ENCODE results near the gene CHRNA4. TPM values are rescaled to one million over a fixed set of nuclear protein-coding genes. Genes with fewer than 3 reads are reported as not detected.
"Not testable (repeated sequence)": the region's sequence is repeated elsewhere in the genome, so short reads cannot be mapped to it uniquely, and the experiment has no call there.

Gene CHRNA4
- total RNA-seq, 1 experiment from 2014 or later, result not detected

DNA sequence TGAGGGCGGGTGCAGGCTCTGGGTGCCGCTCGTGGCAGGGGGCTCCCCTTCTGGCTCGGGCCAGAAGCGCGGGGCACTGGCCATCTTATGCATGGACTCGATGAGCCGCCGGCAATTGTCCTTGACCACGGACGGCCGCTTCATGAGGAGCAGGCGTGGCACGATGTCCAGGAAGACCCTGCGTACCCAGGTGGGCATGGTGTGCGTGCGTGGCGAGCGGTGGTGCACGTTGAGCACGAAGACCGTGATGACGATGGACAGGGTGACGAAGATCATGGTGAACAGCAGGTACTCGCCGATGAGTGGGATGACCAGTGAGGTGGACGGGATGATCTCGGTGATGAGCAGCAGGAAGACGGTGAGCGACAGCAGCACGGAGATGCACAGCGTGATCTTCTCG is 11.0 kb downstream of the CHRNA4 start:
- DNase-seq (ENCODE audit: low spot score), result no peak

GRCh38 chr20:63349516-63349895 is 11.6 kb downstream of the CHRNA4 start:
- no peak for DNase-seq (ENCODE audit: low spot score)

- DNase-seq (ENCODE audit: low spot score), result no peak
These were observed 12.2 kb downstream of the CHRNA4 start for GRCh38 chr20:63348828-63349515.

- DNase-seq (ENCODE audit: low spot score), result no peak
These were observed 13.0 kb downstream of the CHRNA4 start for GRCh38 chr20:63347950-63348827.

DNA sequence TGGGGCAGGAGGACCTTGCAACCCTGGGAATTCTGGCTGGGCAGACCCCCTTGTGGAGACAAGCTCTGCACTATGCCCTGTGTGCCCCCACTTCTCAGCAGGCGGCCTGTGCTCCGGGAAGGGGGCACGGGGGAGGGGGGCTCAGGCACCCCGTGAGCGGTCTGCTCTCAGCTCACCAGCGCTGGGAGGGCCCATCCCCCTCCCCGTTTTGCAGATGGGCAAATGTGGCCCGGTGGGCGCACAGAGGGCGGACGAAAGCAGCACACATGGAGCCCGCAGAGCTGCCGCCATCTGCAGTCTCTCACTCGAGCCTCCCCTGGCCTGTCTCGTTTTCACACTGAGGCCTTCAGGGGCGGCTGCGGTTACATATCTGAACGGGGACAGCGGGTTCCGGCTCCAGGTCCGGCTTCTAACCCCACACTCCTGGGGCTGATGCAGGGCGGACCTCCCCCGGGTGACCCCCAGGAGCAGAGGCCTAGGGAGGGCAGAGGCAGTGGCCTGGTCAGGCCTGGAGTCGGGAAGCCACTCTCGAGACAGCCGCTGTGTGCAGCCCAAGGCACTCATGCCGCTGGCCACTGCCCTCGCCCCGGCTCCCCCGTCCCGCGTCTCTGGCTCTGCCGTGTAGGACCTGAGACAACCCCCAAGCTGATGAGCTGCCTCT is 13.9 kb downstream of the CHRNA4 start:
- no peak for DNase-seq (ENCODE audit: low spot score)

DNA sequence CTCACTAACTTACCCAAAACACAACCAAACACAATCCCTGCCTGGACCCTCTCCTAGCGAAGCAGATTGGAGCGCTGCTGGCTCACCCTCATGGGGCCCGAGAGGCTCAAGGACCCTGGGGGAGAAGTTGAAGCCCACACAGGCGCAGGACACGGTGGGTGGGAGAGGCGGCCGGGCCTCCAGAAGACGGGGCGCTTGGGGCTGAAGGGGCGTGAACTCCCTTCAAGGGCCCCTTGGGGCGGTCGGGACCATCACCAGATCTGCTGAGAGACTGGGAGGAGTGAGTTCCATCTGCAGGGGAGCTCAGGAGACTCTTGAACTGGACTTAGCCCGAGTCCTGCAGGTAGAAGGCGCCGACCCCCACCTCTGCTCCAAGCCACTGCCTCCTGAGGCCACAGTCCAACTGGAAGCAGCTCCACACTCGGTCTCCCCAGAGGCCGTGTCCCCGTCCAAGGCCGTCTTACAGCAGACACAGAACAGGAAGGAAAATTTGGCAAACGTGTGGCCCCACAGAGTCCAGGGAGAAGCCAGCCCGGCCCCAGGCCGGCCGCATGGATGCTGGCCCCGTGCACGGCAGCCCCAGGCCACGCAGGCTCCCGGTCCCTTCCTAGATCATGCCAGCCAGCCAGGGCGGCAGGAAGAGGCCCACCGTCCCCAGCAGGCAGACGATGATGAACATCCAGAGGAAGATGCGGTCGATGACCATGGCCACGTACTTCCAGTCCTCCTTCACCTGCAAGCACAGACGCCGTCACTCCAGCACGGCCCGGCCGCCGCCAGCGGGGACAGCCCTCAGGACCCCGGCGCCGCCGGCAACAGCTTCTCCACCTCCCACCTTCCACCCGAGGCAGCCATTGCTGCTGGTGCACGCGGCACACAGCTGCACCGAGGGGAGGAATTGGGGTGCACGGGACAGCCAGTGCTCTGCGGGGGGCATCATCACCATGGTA is 14.7 kb downstream of the CHRNA4 start:
- no peak for DNase-seq (ENCODE audit: low spot score)

- DNase-seq (ENCODE audit: low spot score), result no peak
These were observed 15.6 kb downstream of the CHRNA4 start for GRCh38 chr20:63345328-63346100.

DNA sequence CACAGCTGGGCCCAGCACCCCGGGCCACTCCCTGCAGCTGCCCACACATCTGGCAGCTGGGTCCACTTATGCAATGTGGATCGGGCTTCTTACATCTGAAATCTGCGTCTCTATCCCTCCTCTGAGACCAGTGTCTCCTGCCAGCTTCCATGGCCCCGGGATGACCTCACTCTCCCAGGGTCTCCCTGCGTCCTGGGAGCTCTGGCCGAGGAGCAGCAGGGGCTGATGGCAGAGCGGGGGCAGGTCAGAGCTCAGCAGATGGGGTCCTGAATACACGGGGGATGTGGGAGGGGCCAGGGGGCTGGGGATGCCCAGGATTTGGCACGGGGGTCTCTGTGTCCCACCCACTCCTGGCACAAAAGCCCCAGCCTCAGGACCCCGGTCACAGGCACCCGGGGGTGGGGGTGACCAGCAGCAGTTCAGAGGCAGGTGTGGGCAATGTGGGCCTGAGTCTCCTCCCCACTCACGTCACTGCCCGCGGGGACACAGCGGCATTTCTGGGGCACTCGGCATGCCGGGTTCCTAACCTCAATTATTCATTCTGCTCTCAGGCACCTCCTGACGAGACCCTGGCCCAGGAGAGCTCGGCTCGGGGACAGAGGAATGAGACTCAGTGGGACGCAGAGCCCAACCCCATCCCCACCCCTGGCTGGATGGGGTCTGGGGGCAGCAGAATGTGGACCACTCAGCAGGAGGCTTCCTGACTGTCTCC is 16.4 kb downstream of the CHRNA4 start:
- no peak for DNase-seq (ENCODE audit: low spot score)

DNA sequence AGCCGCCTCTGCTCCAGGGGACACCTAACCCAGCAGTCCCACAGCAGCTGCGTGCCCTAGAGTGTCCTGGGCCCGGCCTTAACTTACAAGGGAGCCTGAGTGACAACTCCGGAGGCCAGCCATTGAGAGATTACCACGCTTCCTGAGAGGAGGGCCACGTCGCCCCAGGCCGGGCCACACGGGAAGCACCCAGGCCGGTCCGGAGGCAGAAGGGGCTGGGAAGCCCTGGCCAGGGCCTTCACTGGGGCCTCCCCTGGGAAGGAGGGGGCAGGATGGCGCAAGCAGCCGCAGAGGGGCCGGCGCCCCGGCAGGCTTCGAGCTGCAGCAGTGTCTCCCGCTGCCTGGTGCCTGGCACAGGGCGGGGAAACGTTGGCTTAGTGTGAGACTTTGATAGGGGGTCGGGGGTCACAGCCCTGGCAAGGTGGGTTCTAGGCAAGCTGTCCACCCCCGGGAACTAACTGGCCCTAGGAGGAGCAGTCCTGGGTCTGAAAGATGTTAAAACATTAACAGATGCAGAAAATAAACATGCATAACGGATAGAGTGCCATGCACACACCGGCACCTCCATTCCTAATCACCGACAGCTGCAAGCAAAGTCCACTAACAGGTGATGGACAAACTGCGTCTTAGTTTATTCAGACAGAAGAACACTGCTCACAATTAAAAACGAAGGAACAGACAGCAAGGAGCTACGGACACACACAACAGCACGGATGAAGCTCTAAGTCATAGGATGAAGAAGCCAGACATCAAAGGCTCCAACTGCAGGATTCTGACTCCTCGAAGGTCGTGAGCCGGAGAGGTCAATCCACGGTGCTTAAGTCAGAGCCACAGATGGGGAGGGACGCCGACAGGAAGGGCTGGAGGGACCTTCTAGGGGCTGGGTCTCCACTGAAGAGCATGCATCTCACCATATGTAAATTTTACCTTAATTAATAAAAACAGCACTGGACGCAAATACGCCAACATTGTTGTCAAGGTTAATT is 17.4 kb downstream of the CHRNA4 start:
- DNase-seq (ENCODE audit: low spot score), result no peak

DNA sequence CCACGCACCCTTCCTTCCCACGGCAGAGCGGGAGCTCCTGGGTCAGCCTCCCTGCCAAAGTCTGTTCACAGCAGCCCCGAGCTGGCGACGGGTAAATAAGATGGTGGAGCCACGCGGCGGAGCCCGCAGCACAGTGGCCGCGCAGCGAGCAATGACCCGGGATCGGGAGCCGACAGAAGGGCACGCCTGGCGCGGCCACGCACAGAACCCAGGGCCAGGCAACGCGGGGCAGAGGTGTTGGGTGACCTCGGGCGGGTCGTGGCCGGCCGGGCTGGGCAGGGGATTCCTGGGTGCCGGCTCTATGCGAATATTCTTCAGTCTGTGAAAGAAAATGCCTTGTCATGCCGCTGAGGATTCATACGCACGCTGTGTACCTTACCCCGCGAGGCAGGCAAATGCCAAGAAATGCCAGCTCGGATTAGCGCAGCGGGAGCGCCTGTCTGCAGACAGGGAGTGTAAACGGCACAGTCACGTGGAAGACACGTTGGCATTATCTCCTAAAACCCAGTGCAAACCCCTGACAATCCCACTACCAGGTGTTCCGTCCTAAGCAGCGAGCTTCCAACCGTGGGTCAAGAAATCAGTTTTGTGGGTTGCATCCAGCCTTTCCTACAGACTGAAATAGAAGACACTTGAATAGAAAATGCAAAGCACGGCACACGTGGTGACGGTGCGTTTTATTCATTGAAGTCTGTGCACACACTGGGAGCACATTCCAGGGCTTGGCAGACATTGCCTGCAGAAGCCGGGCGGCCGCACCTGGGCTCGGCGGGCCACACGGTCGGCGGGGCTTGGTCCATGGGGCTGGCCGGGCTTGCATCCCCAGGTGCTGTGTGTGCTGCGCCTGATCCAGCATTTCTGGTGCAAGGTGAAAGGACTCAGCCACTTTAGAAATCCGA is 18.3 kb downstream of the CHRNA4 start:
- no peak for DNase-seq (ENCODE audit: low spot score)

- DNase-seq (ENCODE audit: low spot score), result not testable (repeated sequence)
These were observed 20.9 kb downstream of the CHRNA4 start for GRCh38 chr20:63340158-63340688.

DNA sequence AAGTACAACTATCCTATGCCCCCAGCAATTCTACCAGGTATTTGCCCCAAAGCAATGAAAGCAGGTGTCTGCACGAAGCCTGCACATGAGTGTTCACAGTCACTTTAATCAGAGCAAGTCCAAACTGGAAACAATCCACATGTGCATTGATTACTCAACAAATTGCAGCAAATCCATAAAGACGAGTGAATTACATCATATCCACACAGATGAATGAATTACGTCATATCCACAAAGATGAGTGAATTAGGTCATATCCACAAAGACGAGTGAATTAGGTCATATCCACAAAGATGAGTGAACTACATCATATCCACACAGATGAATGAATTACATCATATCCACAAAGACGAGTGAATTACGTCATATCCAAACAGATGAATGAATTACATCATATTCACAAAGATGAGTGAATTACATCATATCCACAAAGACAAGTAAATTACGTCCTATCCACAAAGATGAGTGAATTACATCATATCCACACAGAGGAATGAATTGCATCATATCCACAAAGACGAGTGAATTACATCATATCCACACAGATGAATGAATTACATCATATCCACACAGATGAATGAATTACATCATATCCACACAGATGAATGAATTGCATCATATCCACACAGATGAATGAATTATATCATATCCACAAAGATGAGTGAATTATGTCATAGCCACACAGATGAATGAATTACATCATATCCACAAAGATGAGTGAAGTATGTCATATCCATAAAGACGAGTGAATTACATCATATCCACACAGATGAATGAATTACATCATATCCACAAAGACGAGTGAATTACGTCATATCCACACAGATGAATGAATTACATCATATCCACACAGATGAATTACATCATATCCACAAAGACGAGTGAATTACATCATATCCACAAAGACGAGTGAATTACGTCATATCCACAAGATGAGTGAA is 21.7 kb downstream of the CHRNA4 start:
- DNase-seq (ENCODE audit: low spot score), result not testable (repeated sequence)

GRCh38 chr20:63337786-63338420 is 23.2 kb downstream of the CHRNA4 start:
- DNase-seq (ENCODE audit: low spot score), result no peak

DNA sequence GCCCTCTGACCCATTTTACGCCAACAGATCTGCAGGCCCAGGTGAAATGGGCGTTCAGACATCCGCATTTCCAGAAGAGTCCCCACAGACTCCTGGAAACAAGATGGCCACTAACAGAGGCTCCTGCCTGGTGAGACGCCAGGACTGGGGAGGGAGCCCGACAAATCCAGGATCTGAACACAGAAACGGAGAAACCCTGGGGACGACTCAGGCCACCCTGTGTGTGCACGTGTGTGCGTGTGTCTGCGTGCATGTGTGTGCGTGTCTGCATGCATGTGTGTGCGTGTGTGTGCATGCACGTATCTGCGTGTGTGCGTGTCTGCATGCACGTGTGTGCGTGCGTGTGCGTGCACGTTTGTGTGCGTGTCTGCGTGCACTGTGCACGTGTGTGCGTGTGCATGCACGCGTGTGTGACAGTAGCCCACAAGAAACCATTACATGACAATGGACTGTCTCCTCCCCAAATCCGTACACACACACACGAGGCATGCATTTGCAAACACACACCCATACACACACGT is 24.9 kb downstream of the CHRNA4 start:
- DNase-seq (ENCODE audit: low spot score), result no peak

DNA sequence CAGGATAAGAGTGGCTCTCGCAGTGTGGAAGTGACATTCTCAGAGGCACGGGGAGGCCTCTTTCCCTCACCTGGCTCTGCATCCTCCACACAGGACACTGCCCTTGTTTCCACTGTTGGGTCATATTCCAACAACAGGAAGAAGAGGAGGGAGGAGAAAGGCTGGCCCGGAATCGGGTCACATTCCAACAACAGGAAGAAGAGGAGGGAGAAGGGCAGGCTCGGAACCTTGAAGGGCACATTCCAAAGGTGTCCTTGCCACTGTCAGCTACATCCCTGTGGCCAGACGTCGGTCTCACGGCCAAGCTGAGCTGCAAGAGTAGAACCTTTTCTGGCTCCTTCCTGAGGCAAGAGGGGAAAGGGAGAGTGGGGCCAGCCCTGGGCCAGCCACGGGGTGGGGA is 25.4 kb downstream of the CHRNA4 start:
- no peak for DNase-seq (ENCODE audit: low spot score)

Measured in HT-29 (cell line).